Midbrain (tissue), 1 donor: ENCODE measurements around the gene DIS3L2.
"Not testable (repeated sequence)": the region's sequence is repeated elsewhere in the genome, so short reads cannot be mapped to it uniquely, and the experiment has no call there.

Experiments
- DNase-seq: peaks from one replicate; lab custom pipeline; 2025; lab: John Stamatoyannopoulos, UW

Gene DIS3L2

GRCh38 chr2:232117413-232117812, 155.9 kb downstream of the DIS3L2 start:
- DNase-seq, result no peak

GRCh38 chr2:232120911-232121310, 159.4 kb downstream of the DIS3L2 start:
- DNase-seq, result no peak

- DNase-seq, result no peak
Measured at GRCh38 chr2:232124309-232124708, 162.8 kb downstream of the DIS3L2 start.

GRCh38 chr2:232126301-232127099, 165.0 kb downstream of the DIS3L2 start:
- no peak for DNase-seq

- DNase-seq, result no peak
Measured at GRCh38 chr2:232129483-232129882, 168.0 kb downstream of the DIS3L2 start.

GRCh38 chr2:232132181-232132580, 170.7 kb downstream of the DIS3L2 start:
- DNase-seq, result no peak

- DNase-seq, result no peak
Measured at GRCh38 chr2:232133078-232133477, 171.6 kb downstream of the DIS3L2 start.

GRCh38 chr2:232134939-232135338, 173.4 kb downstream of the DIS3L2 start:
- DNase-seq, result no peak

- DNase-seq, result no peak
Measured at GRCh38 chr2:232137356-232138147, 176.0 kb downstream of the DIS3L2 start.

GRCh38 chr2:232138441-232138840, 176.9 kb downstream of the DIS3L2 start:
- no peak for DNase-seq

GRCh38 chr2:232139171-232139594, 177.7 kb downstream of the DIS3L2 start:
- no peak for DNase-seq

GRCh38 chr2:232139786-232140562, 178.5 kb downstream of the DIS3L2 start:
- no peak for DNase-seq

- no peak for DNase-seq
Measured at GRCh38 chr2:232141591-232141990, 180.1 kb downstream of the DIS3L2 start.

- peak; percentile 51 for DNase-seq
Measured at GRCh38 chr2:232142049-232142448, 180.5 kb downstream of the DIS3L2 start.

- no peak for DNase-seq
Measured at GRCh38 chr2:232142502-232142901, 181.0 kb downstream of the DIS3L2 start.

- DNase-seq, result no peak
Measured at GRCh38 chr2:232146294-232146693, 184.8 kb downstream of the DIS3L2 start.

- no peak for DNase-seq
Measured at GRCh38 chr2:232147440-232148077, 186.0 kb downstream of the DIS3L2 start.

- no peak for DNase-seq
Measured at GRCh38 chr2:232162187-232162586, 200.7 kb downstream of the DIS3L2 start.

- no peak for DNase-seq
Measured at GRCh38 chr2:232170396-232170795, 208.9 kb downstream of the DIS3L2 start.

- DNase-seq, result no peak
Measured at GRCh38 chr2:232174662-232175061, 213.1 kb downstream of the DIS3L2 start.

- not testable (repeated sequence) for DNase-seq
Measured at GRCh38 chr2:232176587-232176986, 215.1 kb downstream of the DIS3L2 start.

- DNase-seq, result no peak
Measured at GRCh38 chr2:232183279-232183678, 221.8 kb downstream of the DIS3L2 start.
